Neural progenitor cell (in vitro differentiated cells): ENCODE results near the gene SIGLEC5. TPM values are rescaled to one million over a fixed set of nuclear protein-coding genes. Genes with fewer than 3 reads are reported as not detected.

ENCODE experiments used
- DNase-seq: peaks from one replicate; pipeline ENCODE4 v3.0.0-alpha.2; 2016; ENCODE audit warnings: low spot score
- H2AFZ ChIP-seq: fragments of 200-600 bp; sonication (generic); replicated peaks from 2 replicates; pipeline ENCODE4 v1.6.1; 2016; ENCODE audit warnings: antibody characterized with exemption
- H3F3A ChIP-seq: fragments of 200-600 bp; sonication (generic); 2 replicates; pipeline ENCODE4 v1.6.1; 2016; ENCODE audit warnings: antibody characterized with exemption, low read depth
- H3K27ac ChIP-seq: fragments of 200-600 bp; sonication (generic); 2 replicates; pipeline ENCODE4 v1.5.1; 2016; ENCODE audit warnings: mild to moderate bottlenecking
- H3K27me3 ChIP-seq: fragments of 200-600 bp; sonication (generic); 2 replicates; pipeline ENCODE4 v1.6.1; 2016; ENCODE audit warnings: mild to moderate bottlenecking, moderate library complexity
- H3K36me3 ChIP-seq: fragments of 200-600 bp; sonication (generic); 2 replicates; pipeline ENCODE4 v1.5.1; 2016
- H3K4me1 ChIP-seq: fragments of 200-600 bp; sonication (generic); 2 replicates; pipeline ENCODE4 v1.6.1; 2016; ENCODE audit warnings: mixed run types
- H3K4me2 ChIP-seq: fragments of 200-600 bp; sonication (generic); 2 replicates; pipeline ENCODE4 v1.6.1; 2016
- H3K4me3 ChIP-seq: fragments of 200-600 bp; sonication (generic); 2 replicates; pipeline ENCODE4 v1.5.1; 2016
- H3K79me2 ChIP-seq: fragments of 200-600 bp; sonication (generic); 2 replicates; pipeline ENCODE4 v1.6.1; 2016; ENCODE audit warnings: low read depth
- H3K9ac ChIP-seq: fragments of 200-600 bp; sonication (generic); 2 replicates; pipeline ENCODE4 v1.6.1; 2016
- H3K9me3 ChIP-seq: fragments of 200-600 bp; sonication (generic); 2 replicates; pipeline ENCODE4 v1.5.1; 2016; ENCODE audit warnings: low read depth
- H4K20me1 ChIP-seq: fragments of 200-600 bp; sonication (generic); 2 replicates; pipeline ENCODE4 v1.6.1; 2016; ENCODE audit warnings: low read depth
- H3K27ac Mint-ChIP-seq: 3 replicates; pipeline ENCODE4 v1.8.0; 2021; ENCODE audit warnings: mixed read lengths
- H3K27me3 Mint-ChIP-seq: 2 replicates; pipeline ENCODE4 v1.8.0; 2022; ENCODE audit warnings: low read depth, mild to moderate bottlenecking, inconsistent platforms, moderate library complexity, mixed read lengths; ENCODE audit not compliant: insufficient read depth
- H3K36me3 Mint-ChIP-seq: 3 replicates; pipeline ENCODE4 v1.8.0; 2021; ENCODE audit warnings: mixed read lengths
- H3K4me1 Mint-ChIP-seq: 3 replicates; pipeline ENCODE4 v1.8.0; 2021; ENCODE audit warnings: mixed read lengths
- H3K4me3 Mint-ChIP-seq: 3 replicates; pipeline ENCODE4 v1.8.0; 2021; ENCODE audit warnings: mild to moderate bottlenecking, moderate library complexity, mixed read lengths
- H3K9me3 Mint-ChIP-seq: 3 replicates; pipeline ENCODE4 v1.8.0; 2020; ENCODE audit warnings: mixed read lengths
- CTCF ChIP-seq: fragments of 200-600 bp; sonication (generic); IDR thresholded peaks from 2 replicates; pipeline ENCODE4 v1.5.1; 2017; ENCODE audit warnings: antibody characterized with exemption, mild to moderate bottlenecking
- EZH2 ChIP-seq: fragments of 200-600 bp; sonication (generic); IDR thresholded peaks from 2 replicates; pipeline ENCODE4 v1.6.1; 2017; ENCODE audit warnings: antibody characterized with exemption, mild to moderate bottlenecking, moderate library complexity
- EZH2phosphoT487 ChIP-seq: fragments of 200-600 bp; sonication (generic); IDR thresholded peaks from 2 replicates; pipeline ENCODE4 v1.6.1; 2017; ENCODE audit warnings: antibody characterized with exemption
- total RNA-seq: library from RNA; depleted of rRNA; stranded (reverse); fragments of >200 nt; gene quantifications from 2 replicates; pipeline ENCODE4 v1.2.3, GENCODE V29; 2015; ENCODE audit warnings: low replicate concordance

The SIGLEC5 gene
- total RNA-seq, 1 donor from 2014 or later = not detected

GRCh38 chr19:51639916-51640315, 9.7 kb upstream of the SIGLEC5 start:
- Mint-ChIP-seq H3K27ac (no peak overlapping the region), H3K9me3 (peaks cover 10% of the 10 kb centered on the region), H3K4me1 (no peaks in the 10 kb centered on the region), H3K4me3 (no peak overlapping the region), H3K36me3 (no peaks in the 10 kb centered on the region), H3K27me3 (peaks cover 14% of the 10 kb centered on the region)
- Histone ChIP-seq H3K27me3 (no peaks in the 10 kb centered on the region), H3K4me3 (no peak overlapping the region), H4K20me1 (no peaks in the 10 kb centered on the region), H3K4me1 (no peaks in the 10 kb centered on the region), H3K27ac (no peak overlapping the region), H3K36me3 (no peaks in the 10 kb centered on the region), H3K9ac (no peak overlapping the region), H3K4me2 (no peak overlapping the region), H2AFZ (no peak overlapping the region), H3K9me3 (peaks cover 7% of the 10 kb centered on the region), H3K79me2 (no peaks in the 10 kb centered on the region), H3F3A (no peaks in the 10 kb centered on the region)
- DNase-seq = no peak
- TF ChIP-seq EZH2 = no peak
- no peak for TF ChIP-seq EZH2phosphoT487
- TF ChIP-seq CTCF = no peak

GRCh38 chr19:51637362-51637978, 7.3 kb upstream of the SIGLEC5 start:
- H3K4me1 ChIP-seq = no peaks in the 10 kb centered on the region
- H3K36me3 ChIP-seq = no peaks in the 10 kb centered on the region
- H3K27me3 ChIP-seq = no peaks in the 10 kb centered on the region
- peaks cover 7% of the 10 kb centered on the region for H3K9me3 ChIP-seq
- no peak overlapping the region for H3K9ac ChIP-seq
- Mint-ChIP-seq H3K9me3 (peaks cover 7% of the 10 kb centered on the region), H3K4me1 (no peaks in the 10 kb centered on the region), H3K4me3 (no peak overlapping the region), H3K36me3 (no peaks in the 10 kb centered on the region), H3K27ac (no peak overlapping the region), H3K27me3 (peaks cover 5% of the 10 kb centered on the region)
- H4K20me1 ChIP-seq = no peaks in the 10 kb centered on the region
- no peaks in the 10 kb centered on the region for H3F3A ChIP-seq
- no peak overlapping the region for H3K27ac ChIP-seq
- DNase-seq = no peak
- H3K4me2 ChIP-seq = no peak overlapping the region
- TF ChIP-seq EZH2 (no peak), CTCF (peak; percentile 49)
- H2AFZ ChIP-seq = no peak overlapping the region
- H3K4me3 ChIP-seq = no peak overlapping the region
- H3K79me2 ChIP-seq = no peaks in the 10 kb centered on the region

GRCh38 chr19:51632126-51632525, 1.9 kb upstream of the SIGLEC5 start:
- peaks cover 9% of the 10 kb centered on the region for H3K27me3 Mint-ChIP-seq
- H3K27ac Mint-ChIP-seq = no peak overlapping the region
- no peak overlapping the region for H3K4me3 Mint-ChIP-seq
- no peaks in the 10 kb centered on the region for H3K4me1 Mint-ChIP-seq
- no peaks in the 10 kb centered on the region for H3K4me1 ChIP-seq
- H3K27ac ChIP-seq = no peak overlapping the region
- no peak overlapping the region for H3K9ac ChIP-seq
- H3K79me2 ChIP-seq = no peaks in the 10 kb centered on the region
- H3K27me3 ChIP-seq = no peaks in the 10 kb centered on the region
- no peak overlapping the region for H3K4me2 ChIP-seq
- DNase-seq = no peak
- H3K9me3 Mint-ChIP-seq = peaks cover 15% of the 10 kb centered on the region
- H3K36me3 Mint-ChIP-seq = no peaks in the 10 kb centered on the region
- H2AFZ ChIP-seq = no peak overlapping the region
- no peaks in the 10 kb centered on the region for H3F3A ChIP-seq
- no peaks in the 10 kb centered on the region for H3K9me3 ChIP-seq
- TF ChIP-seq CTCF = no peak
- TF ChIP-seq EZH2 = no peak
- no peak for TF ChIP-seq EZH2phosphoT487
- H4K20me1 ChIP-seq = no peaks in the 10 kb centered on the region
- no peak overlapping the region for H3K4me3 ChIP-seq
- H3K36me3 ChIP-seq = no peaks in the 10 kb centered on the region
